K562 (cell line): Measurements from ENCODE around the gene ARHGAP23.

Source experiments
- ASH1L ChIP-seq: fragments of 450-650 bp; IDR thresholded peaks from 2 replicates; pipeline ENCODE4 v1.6.1; 2018; ENCODE audit warnings: borderline replicate concordance, mild to moderate bottlenecking, low read depth; ENCODE audit not compliant: partially characterized antibody
- FOXP1 ChIP-seq: sonication (generic); formaldehyde crosslinking; IDR thresholded peaks from 2 replicates; pipeline ENCODE4 v1.8.0; 2022; ENCODE audit warnings: mild to moderate bottlenecking, missing genetic modification reagents
- KLF16 ChIP-seq: IDR thresholded peaks from 2 replicates; pipeline ENCODE4 v1.6.1; 2016; ENCODE audit warnings: antibody characterized with exemption
- PHB ChIP-seq: fragments of 250-450 bp; sonication (Bioruptor Pico); IDR thresholded peaks from 2 replicates; pipeline ENCODE4 v1.5.0; 2021
- PHF8 ChIP-seq: fragments of 200-600 bp; sonication (generic); IDR thresholded peaks from 2 replicates; pipeline ENCODE4 v1.6.1; 2012; ENCODE audit warnings: mixed run types, mild to moderate bottlenecking, inconsistent platforms, low read length, moderate library complexity, borderline replicate concordance
- RBM14 ChIP-seq: fragments of 200-400 bp; formaldehyde crosslinking; IDR thresholded peaks from 2 replicates; pipeline ENCODE4 v1.6.1; 2018; ENCODE audit warnings: low read depth, mild to moderate bottlenecking, low read length, moderate library complexity, borderline replicate concordance; ENCODE audit not compliant: insufficient read depth
- SMARCB1 ChIP-seq: IDR thresholded peaks from 2 replicates; pipeline ENCODE4 v1.6.1; 2011; ENCODE audit warnings: improper control_type of control experiment, low read depth; ENCODE audit not compliant: insufficient read length
- TARDBP ChIP-seq: fragments of 450-650 bp; IDR thresholded peaks from 2 replicates; pipeline ENCODE4 v1.6.1; 2016
- TRIM24 ChIP-seq, 2 experiments: fragments of 450-650 bp; IDR thresholded peaks; 2 replicates each; pipeline ENCODE4 v1.6.1; 2016
- ZBTB8A ChIP-seq: fragments of 450-650 bp; IDR thresholded peaks from 2 replicates; pipeline ENCODE4 v1.6.1; 2018; ENCODE audit warnings: mild to moderate bottlenecking, moderate library complexity; ENCODE audit not compliant: partially characterized antibody
- TF ChIP-seq, protein P1 (sequence below): sonication (generic); formaldehyde crosslinking; IDR thresholded peaks from 2 replicates; pipeline ENCODE4 v1.9.0; 2022; ENCODE audit warnings: mild to moderate bottlenecking, missing genetic modification reagents
- TF ChIP-seq, protein P2 (sequence below): fragments of 250-450 bp; sonication (Bioruptor Pico); IDR thresholded peaks from 2 replicates; pipeline ENCODE4 v1.4.0; 2020

DNA sequence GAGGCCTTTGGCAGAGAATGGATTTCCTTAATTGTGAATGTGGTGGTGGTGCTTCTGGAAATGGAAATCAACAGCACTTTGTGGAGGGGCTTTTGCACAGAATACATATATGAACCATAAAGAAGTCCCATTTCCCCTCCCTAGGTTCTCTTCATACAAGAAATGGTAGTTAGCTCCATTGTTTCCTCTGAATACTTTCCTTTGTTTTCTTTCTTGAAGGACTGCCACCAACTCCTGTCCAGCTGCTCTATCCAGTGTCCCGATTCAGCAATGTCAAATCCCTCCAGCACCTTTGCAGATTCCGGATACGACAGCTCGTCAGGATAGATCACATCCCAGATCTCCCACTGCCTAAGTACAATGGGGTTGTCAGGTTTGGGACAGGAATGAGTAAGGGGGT lies 33.2 kb upstream of the ARHGAP23 start:
- TF ChIP-seq PHF8 (no peak), ZBTB8A (no peak), ASH1L (no peak), TRIM24 (IDR thresholded peaks at IDR 0.05) (no peak), KLF16 (no peak), PHB (CRISPR knock-in tag) (no peak), SMARCB1 (no peak), RBM14 (no peak), TARDBP (no peak), FOXP1 (CRISPR knock-in tag) (no peak)
- TF ChIP-seq, protein P1, sequence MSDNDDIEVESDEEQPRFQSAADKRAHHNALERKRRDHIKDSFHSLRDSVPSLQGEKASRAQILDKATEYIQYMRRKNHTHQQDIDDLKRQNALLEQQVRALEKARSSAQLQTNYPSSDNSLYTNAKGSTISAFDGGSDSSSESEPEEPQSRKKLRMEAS (CRISPR knock-in tag) = no peak
- TF ChIP-seq, protein P2, sequence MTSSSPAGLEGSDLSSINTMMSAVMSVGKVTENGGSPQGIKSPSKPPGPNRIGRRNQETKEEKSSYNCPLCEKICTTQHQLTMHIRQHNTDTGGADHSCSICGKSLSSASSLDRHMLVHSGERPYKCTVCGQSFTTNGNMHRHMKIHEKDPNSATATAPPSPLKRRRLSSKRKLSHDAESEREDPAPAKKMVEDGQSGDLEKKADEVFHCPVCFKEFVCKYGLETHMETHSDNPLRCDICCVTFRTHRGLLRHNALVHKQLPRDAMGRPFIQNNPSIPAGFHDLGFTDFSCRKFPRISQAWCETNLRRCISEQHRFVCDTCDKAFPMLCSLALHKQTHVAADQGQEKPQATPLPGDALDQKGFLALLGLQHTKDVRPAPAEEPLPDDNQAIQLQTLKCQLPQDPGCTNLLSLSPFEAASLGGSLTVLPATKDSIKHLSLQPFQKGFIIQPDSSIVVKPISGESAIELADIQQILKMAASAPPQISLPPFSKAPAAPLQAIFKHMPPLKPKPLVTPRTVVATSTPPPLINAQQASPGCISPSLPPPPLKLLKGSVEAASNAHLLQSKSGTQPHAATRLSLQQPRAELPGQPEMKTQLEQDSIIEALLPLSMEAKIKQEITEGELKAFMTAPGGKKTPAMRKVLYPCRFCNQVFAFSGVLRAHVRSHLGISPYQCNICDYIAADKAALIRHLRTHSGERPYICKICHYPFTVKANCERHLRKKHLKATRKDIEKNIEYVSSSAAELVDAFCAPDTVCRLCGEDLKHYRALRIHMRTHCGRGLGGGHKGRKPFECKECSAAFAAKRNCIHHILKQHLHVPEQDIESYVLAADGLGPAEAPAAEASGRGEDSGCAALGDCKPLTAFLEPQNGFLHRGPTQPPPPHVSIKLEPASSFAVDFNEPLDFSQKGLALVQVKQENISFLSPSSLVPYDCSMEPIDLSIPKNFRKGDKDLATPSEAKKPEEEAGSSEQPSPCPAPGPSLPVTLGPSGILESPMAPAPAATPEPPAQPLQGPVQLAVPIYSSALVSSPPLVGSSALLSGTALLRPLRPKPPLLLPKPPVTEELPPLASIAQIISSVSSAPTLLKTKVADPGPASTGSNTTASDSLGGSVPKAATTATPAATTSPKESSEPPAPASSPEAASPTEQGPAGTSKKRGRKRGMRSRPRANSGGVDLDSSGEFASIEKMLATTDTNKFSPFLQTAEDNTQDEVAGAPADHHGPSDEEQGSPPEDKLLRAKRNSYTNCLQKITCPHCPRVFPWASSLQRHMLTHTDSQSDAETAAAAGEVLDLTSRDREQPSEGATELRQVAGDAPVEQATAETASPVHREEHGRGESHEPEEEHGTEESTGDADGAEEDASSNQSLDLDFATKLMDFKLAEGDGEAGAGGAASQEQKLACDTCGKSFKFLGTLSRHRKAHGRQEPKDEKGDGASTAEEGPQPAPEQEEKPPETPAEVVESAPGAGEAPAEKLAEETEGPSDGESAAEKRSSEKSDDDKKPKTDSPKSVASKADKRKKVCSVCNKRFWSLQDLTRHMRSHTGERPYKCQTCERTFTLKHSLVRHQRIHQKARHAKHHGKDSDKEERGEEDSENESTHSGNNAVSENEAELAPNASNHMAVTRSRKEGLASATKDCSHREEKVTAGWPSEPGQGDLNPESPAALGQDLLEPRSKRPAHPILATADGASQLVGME = no peak
